Measurements from ENCODE around the gene SNCAIP.

SNCAIP gene

DNA sequence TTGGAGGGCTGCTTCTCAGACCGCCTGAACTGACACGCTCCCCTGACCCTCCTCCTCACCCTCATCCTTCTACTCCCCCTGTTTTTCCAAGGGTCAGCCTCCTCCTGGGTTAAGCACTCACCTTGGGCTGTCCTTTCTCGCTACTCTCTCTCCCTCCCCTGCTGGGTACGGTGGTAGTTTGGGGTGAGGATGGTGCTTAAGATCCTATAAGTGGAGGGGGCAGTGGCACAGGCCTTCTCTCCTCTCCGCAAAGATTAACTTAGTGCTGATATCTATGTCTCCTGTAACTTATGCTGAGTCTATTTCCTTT, 159.7 kb downstream of the SNCAIP start:
- TF ChIP-seq CTCF (IDR thresholded peaks at IDR 0.05; ENCODE audit: control extremely low read depth, extremely low read depth, low read depth, missing control alignments): no peak
- ChIA-PET POLR2A (no interaction called here), CTCF (no interaction called here)
- no peak for DNase-seq (ENCODE audit: extremely low spot score)

- POLR2A ChIA-PET: no interaction called here
- TF ChIP-seq CTCF (IDR thresholded peaks at IDR 0.05; ENCODE audit: control extremely low read depth, extremely low read depth, low read depth, missing control alignments): no peak
- CTCF ChIA-PET: no interaction called here
These were observed 161.3 kb downstream of the SNCAIP start for GRCh38 chr5:122473138-122473843.

GRCh38 chr5:122473941-122474340, 161.9 kb downstream of the SNCAIP start:
- no peak for TF ChIP-seq CTCF (IDR thresholded peaks at IDR 0.05; ENCODE audit: control extremely low read depth, extremely low read depth, low read depth, missing control alignments)
- CTCF ChIA-PET: no interaction called here
- POLR2A ChIA-PET: no interaction called here
- DNase-seq (ENCODE audit: extremely low spot score): no peak

More at GRCh38 chr5:122473138-122473843, 161.3 kb downstream of the SNCAIP start:
- DNase-seq (ENCODE audit: extremely low spot score): no peak

- ChIA-PET CTCF (no interaction called here), POLR2A (no interaction called here)
- DNase-seq (ENCODE audit: extremely low spot score): no peak
- no peak for TF ChIP-seq CTCF (IDR thresholded peaks at IDR 0.05; ENCODE audit: control extremely low read depth, extremely low read depth, low read depth, missing control alignments)
These were observed 166.9 kb downstream of the SNCAIP start for GRCh38 chr5:122478741-122479442.

DNA sequence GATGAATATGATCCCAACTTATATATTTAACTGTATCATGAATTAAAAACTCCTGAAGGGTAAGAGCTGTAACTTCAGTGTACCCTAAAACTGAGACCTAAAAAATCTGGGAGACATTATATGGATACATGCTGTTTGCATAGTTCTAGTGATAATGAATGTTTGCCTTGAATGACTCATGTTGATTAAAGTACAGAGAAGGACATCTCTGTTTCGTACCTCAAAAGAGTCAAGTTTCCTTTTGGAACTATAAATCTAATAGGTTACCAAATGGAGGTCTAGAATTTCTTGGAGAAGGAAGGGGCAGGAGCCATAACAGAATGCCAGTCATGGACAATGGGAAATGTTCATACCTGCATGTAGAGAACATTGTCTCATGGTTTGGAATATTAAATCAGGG, 168.1 kb downstream of the SNCAIP start:
- no peak for DNase-seq (ENCODE audit: extremely low spot score)
- TF ChIP-seq CTCF (IDR thresholded peaks at IDR 0.05; ENCODE audit: control extremely low read depth, extremely low read depth, low read depth, missing control alignments): no peak
- POLR2A ChIA-PET: no interaction called here
- CTCF ChIA-PET: no interaction called here

DNA sequence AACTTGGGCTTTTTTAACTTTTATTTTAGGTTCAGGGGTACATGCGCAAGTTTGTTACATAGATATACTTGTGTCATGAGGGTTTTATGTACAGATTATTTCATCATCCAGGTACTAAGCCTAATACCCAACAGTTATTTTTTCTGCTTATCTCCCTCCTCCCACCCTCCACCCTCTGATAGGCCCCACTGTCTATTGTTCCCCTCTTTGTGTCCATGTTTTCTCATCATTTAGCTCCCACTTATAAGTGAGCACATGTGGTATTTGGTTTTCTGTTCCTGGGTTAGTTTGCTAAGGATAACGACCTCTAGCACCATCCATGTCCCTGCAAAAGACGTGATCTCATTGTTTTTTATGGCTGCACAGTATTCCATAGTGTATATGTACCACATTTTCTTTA, 172.1 kb downstream of the SNCAIP start:
- POLR2A ChIA-PET: no interaction called here
- DNase-seq (ENCODE audit: extremely low spot score): no peak
- CTCF ChIA-PET: interaction anchor here (1.2 kb wide), 1 partner anchor 25 kb away, joined by 3 read pairs; no protein-coding TSS in a partner anchor
- TF ChIP-seq CTCF (IDR thresholded peaks at IDR 0.05; ENCODE audit: control extremely low read depth, extremely low read depth, low read depth, missing control alignments): no peak

Data from GM10248 (cell line).